LNCaP clone FGC (cell line): Measurements from ENCODE around the gene TP73.
A peak's percentile ranks its signal among the peaks of the same experiment; 100 is the strongest.

Source experiments
- DNase-seq: peaks from one replicate; pipeline ENCODE4 v3.0.0-alpha.2; 2011; ENCODE audit warnings: low read depth
- H3K4me3 ChIP-seq: 2 replicates; pipeline ENCODE4 v1.5.1; 2011; ENCODE audit warnings: mild to moderate bottlenecking, low read depth, low read length, control low read depth
- TF ChIP-seq, protein P1 (sequence below): IDR thresholded peaks from 2 replicates; pipeline ENCODE4 v1.5.1; 2012; ENCODE audit warnings: mild to moderate bottlenecking; ENCODE audit not compliant: control insufficient read depth, insufficient read depth; ENCODE audit errors: extremely low read depth

Gene TP73

GRCh38 chr1:3774946-3775489, 122.7 kb downstream of the TP73 start:
- no peak overlapping the region for H3K4me3 ChIP-seq
- TF ChIP-seq, protein P1, sequence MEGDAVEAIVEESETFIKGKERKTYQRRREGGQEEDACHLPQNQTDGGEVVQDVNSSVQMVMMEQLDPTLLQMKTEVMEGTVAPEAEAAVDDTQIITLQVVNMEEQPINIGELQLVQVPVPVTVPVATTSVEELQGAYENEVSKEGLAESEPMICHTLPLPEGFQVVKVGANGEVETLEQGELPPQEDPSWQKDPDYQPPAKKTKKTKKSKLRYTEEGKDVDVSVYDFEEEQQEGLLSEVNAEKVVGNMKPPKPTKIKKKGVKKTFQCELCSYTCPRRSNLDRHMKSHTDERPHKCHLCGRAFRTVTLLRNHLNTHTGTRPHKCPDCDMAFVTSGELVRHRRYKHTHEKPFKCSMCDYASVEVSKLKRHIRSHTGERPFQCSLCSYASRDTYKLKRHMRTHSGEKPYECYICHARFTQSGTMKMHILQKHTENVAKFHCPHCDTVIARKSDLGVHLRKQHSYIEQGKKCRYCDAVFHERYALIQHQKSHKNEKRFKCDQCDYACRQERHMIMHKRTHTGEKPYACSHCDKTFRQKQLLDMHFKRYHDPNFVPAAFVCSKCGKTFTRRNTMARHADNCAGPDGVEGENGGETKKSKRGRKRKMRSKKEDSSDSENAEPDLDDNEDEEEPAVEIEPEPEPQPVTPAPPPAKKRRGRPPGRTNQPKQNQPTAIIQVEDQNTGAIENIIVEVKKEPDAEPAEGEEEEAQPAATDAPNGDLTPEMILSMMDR = no peak
- no peak for DNase-seq

GRCh38 chr1:3775490-3776230, 123.3 kb downstream of the TP73 start:
- DNase-seq = peak; percentile 39
- TF ChIP-seq, protein P1 = peak; percentile 62
- H3K4me3 ChIP-seq = no peak overlapping the region

DNA sequence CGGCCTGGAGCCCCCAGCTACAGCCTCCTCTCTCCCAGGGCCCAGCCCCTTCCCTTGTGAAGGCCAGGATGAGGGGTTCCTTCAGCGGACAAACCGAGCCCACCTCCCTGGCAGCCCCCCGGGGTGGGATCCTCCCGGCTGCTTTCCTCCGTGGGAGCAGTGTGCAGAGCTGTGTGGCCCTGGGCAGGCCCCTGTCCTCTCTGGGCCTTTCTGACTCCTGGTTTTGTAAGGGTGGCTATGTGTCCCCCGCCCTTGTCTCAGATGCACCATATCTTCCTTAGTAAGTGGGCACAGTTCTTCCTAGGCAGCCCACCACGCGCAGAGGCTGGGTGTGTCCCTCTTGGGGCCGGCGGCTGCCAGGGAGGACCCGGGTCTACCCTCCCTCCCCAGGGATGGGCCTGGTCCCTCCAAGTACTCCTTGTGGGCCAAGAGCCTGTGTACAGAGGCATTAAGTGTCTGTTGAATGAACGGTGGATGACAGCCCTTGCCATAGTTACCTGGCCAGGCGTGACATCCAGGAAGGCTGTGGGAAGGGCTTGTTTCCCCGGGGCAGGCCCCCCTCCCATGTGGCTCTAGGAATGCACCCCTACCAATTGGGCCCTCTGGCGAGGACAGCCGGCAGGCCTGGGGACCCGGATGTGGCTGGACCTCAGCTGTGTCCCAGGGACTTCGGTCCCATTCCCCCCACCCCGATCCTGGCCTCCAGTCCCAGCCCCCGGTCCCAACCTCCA, 124.1 kb downstream of the TP73 start:
- no peak overlapping the region for H3K4me3 ChIP-seq
- TF ChIP-seq, protein P1 = no peak
- no peak for DNase-seq

- DNase-seq = no peak
- no peak overlapping the region for H3K4me3 ChIP-seq
- TF ChIP-seq, protein P1 = no peak
These were observed 124.8 kb downstream of the TP73 start for GRCh38 chr1:3777078-3777547.

DNA sequence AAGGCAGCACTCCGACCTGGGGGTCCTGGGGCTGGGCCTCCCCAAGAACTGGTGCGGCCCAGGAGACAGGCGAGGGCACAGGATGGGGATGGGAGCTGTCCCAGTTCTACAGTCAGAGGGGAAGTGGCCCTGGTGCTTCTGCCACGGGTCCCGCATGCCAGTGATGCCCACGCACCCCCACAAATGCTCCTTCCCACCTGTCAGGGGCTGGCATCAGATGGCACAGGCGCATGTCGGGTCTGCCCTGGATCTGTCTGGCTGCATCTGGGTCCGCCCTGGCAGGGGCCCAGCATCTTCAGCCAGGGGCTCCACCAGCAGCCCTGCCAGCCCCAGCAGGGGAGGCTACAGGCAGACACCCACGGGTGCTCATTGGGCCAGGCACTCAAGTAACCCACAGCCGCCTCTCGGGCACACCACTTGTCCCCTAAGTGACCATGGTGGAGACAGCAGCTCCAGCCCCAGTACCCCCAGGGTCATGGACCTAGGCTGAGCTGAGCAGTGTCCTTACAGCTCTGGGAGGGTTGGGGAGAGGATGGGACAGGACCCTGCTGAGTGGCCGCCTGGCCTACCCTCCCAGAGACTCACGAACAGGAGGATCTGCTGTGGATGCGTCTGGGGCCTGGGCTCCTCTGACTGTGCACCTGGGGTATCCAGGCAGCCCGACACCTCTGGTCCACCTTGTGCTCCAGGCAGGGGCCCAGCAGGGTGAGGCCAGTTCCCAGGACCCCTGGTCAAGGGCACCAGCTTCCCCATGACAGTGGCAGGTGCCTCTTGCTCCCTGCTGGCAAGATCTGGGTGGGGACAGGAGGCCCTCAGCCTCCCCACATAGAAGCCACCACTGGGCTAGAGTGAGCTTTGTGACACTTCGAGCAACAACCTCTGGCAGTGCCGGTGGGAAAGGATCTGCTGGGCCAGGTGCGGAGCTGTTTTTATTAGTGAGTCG, 125.6 kb downstream of the TP73 start:
- TF ChIP-seq, protein P1 = no peak
- DNase-seq = no peak
- H3K4me3 ChIP-seq = no peak overlapping the region

- no peak for DNase-seq
- no peak overlapping the region for H3K4me3 ChIP-seq
- TF ChIP-seq, protein P1 = no peak
These were observed 126.4 kb downstream of the TP73 start for GRCh38 chr1:3778590-3779264.
